ENCODE data around the gene TPCN1. TPM values are rescaled to one million over a fixed set of nuclear protein-coding genes. Genes with fewer than 3 reads are reported as not detected.

TPCN1 gene
- total and polyA plus RNA-seq, 2 of the 13 experiments (the other 11 are each of a cell fraction or from before 2014, with no cell fraction given), result 8.0 to 26.8 TPM

DNA sequence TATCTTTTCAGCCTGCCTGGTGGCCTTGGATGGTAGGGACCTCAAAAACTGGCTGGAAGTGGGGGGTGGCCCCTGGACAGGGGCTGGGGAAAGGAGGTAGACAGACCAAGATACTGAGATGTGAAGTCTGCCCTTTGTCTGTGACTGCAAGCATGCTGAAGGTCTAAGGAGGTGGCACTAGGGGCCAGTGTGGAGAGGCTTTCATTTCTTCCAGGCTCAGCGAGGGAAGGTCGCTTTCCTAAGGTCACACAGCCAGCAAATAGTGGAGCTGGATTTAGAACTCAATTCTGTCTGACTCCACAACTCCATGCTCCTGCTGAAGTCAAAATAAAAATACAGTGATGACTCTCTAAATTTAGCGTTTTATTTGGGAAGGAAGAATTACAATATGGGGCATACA lies 125.8 kb downstream of the TPCN1 start:
- H3K9me3 ChIP-seq (ENCODE audit: low read length), result no peaks in the 10 kb centered on the region
- no peak overlapping the region for H3K4me3 ChIP-seq (replicated peaks in 1 of 3; ENCODE audit: insufficient read depth in 1 of 3, low read depth in 2 of 3, low read length in 3 of 3)
- intact Hi-C loops (cut with micrococcal nuclease; ENCODE audit: unreplicated experiment) (no loop called here), in situ Hi-C loops (cut with HindIII; ENCODE audit: extremely low pct_ligation_motif_present, low pct_unique_long_range_greater_than_20kb) (no loop called here)
- ChIA-PET POLR2A (no interaction called here), CTCF (ENCODE audit: low intra/inter-chr PET ratio, low total read pairs) (no interaction called here)
- H2AFZ ChIP-seq (ENCODE audit: low read length), result no peak overlapping the region
- no peak for ATAC-seq
- H3K79me2 ChIP-seq (ENCODE audit: insufficient read depth, low read length), result no peaks in the 10 kb centered on the region
- peak; percentile 87 for TF ChIP-seq ZNF768 (CRISPR knock-in tag; IDR thresholded peaks at IDR 0.05)
- TF ChIP-seq, protein P1, sequence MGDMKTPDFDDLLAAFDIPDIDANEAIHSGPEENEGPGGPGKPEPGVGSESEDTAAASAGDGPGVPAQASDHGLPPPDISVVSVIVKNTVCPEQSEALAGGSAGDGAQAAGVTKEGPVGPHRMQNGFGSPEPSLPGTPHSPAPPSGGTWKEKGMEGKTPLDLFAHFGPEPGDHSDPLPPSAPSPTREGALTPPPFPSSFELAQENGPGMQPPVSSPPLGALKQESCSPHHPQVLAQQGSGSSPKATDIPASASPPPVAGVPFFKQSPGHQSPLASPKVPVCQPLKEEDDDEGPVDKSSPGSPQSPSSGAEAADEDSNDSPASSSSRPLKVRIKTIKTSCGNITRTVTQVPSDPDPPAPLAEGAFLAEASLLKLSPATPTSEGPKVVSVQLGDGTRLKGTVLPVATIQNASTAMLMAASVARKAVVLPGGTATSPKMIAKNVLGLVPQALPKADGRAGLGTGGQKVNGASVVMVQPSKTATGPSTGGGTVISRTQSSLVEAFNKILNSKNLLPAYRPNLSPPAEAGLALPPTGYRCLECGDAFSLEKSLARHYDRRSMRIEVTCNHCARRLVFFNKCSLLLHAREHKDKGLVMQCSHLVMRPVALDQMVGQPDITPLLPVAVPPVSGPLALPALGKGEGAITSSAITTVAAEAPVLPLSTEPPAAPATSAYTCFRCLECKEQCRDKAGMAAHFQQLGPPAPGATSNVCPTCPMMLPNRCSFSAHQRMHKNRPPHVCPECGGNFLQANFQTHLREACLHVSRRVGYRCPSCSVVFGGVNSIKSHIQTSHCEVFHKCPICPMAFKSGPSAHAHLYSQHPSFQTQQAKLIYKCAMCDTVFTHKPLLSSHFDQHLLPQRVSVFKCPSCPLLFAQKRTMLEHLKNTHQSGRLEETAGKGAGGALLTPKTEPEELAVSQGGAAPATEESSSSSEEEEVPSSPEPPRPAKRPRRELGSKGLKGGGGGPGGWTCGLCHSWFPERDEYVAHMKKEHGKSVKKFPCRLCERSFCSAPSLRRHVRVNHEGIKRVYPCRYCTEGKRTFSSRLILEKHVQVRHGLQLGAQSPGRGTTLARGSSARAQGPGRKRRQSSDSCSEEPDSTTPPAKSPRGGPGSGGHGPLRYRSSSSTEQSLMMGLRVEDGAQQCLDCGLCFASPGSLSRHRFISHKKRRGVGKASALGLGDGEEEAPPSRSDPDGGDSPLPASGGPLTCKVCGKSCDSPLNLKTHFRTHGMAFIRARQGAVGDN (CRISPR knock-in tag; IDR thresholded peaks at IDR 0.05), result no peak
- no peak overlapping the region for H3K9ac ChIP-seq (ENCODE audit: insufficient read depth, low read depth, low read length)
- peaks cover 6 to 16% of the 10 kb centered on the region in 2 experiments; a peak in 4 of 5 replicates for H3K27me3 ChIP-seq (ENCODE audit: control insufficient read depth in 1 of 2, insufficient read depth in 2 of 2, low read length in 2 of 2)
- no peaks in the 10 kb centered on the region for H4K20me1 ChIP-seq (ENCODE audit: insufficient read depth, low read length)
- H3K36me3 ChIP-seq (replicated peaks in 1 of 2; ENCODE audit: control insufficient read depth in 1 of 2, insufficient read depth in 2 of 2, low read length in 2 of 2), result no peaks in the 10 kb centered on the region
- H3K4me1 ChIP-seq (ENCODE audit: insufficient read depth, low read length), result 0 out of 2 replicates have a peak, but pooled peaks cover 13% of the 10 kb centered on the region
- DNase-seq (ENCODE audit: low spot score), result no peak
- no peak overlapping the region for H3K4me2 ChIP-seq (ENCODE audit: low read depth, low read length)
- WGBS (ENCODE audit: low lambda C conversion rate), result 78% methylated on average over 3 of the region's 3 CpGs
- no peak for FAIRE-seq
- H3K27ac ChIP-seq (ENCODE audit: extremely low read length, insufficient read depth, low read length), result no peak overlapping the region
- no TSS peak for BruUV-seq (replicated peaks)

DNA sequence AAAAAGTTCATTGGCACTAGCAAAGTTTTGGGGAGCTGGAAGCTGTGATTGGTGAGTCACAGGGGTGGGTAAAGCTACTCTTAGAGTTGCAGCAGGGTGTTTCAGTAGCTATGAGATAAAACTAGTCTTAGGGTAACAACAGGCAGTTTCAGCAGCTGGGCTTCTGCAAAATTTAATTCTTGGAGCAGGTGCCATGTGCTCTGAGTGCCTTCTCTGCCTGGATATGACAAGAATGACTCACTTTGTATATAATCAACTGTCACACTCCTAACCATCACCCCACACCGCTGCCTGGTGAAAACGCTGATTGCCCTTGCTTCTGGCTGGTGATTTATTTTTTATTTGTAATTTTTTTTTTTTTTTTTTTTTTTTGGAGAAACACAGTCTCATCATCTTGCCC lies 126.6 kb downstream of the TPCN1 start:
- H3K27me3 ChIP-seq (ENCODE audit: control insufficient read depth in 1 of 2, insufficient read depth in 2 of 2, low read length in 2 of 2), result peaks cover 6 to 16% of the 10 kb centered on the region in 2 experiments; a peak in 4 of 5 replicates
- ChIA-PET CTCF (ENCODE audit: low intra/inter-chr PET ratio, low total read pairs) (no interaction called here), POLR2A (no interaction called here)
- no peak overlapping the region for H3K4me2 ChIP-seq (ENCODE audit: low read depth, low read length)
- H3K36me3 ChIP-seq (replicated peaks in 1 of 2; ENCODE audit: control insufficient read depth in 1 of 2, insufficient read depth in 2 of 2, low read length in 2 of 2), result no peaks in the 10 kb centered on the region
- WGBS (ENCODE audit: low lambda C conversion rate), result 52% methylated on average over 2 of the region's 2 CpGs
- no peaks in the 10 kb centered on the region for H3K9me3 ChIP-seq (ENCODE audit: low read length)
- no peaks in the 10 kb centered on the region for H3K79me2 ChIP-seq (ENCODE audit: insufficient read depth, low read length)
- FAIRE-seq, result no peak
- no peak overlapping the region for H2AFZ ChIP-seq (ENCODE audit: low read length)
- H4K20me1 ChIP-seq (ENCODE audit: insufficient read depth, low read length), result no peaks in the 10 kb centered on the region
- ATAC-seq, result no peak
- H3K4me1 ChIP-seq (ENCODE audit: insufficient read depth, low read length), result 0 out of 2 replicates have a peak, but pooled peaks cover 13% of the 10 kb centered on the region
- no peak for DNase-seq (ENCODE audit: low spot score)
- no peak overlapping the region for H3K27ac ChIP-seq (ENCODE audit: extremely low read length, insufficient read depth, low read length)
- H3K9ac ChIP-seq (ENCODE audit: insufficient read depth, low read depth, low read length), result no peak overlapping the region
- intact Hi-C loops (cut with micrococcal nuclease; ENCODE audit: unreplicated experiment) (no loop called here), in situ Hi-C loops (cut with HindIII; ENCODE audit: extremely low pct_ligation_motif_present, low pct_unique_long_range_greater_than_20kb) (no loop called here)
- H3K4me3 ChIP-seq (replicated peaks in 1 of 3; ENCODE audit: insufficient read depth in 1 of 3, low read depth in 2 of 3, low read length in 3 of 3), result no peak overlapping the region
- no TSS peak for BruUV-seq (replicated peaks)
- TF ChIP-seq NFRKB (IDR thresholded peaks at IDR 0.05) (no peak), ZNF772 (CRISPR knock-in tag; IDR thresholded peaks at IDR 0.05) (no peak), TCF7 (IDR thresholded peaks at IDR 0.05; ENCODE audit: low read depth) (no peak), RFX3 (CRISPR knock-in tag; IDR thresholded peaks at IDR 0.05) (no peak), ZMYM4 (CRISPR knock-in tag; IDR thresholded peaks at IDR 0.05) (no peak), TAF15 (IDR thresholded peaks at IDR 0.05; ENCODE audit: low read depth, low read length, poor library complexity, severe bottlenecking) (no peak), ZNF337 (CRISPR knock-in tag; IDR thresholded peaks at IDR 0.05; ENCODE audit: borderline replicate concordance, low read depth) (no peak), XBP1 (CRISPR knock-in tag; IDR thresholded peaks at IDR 0.05) (no peak), ZNF333 (CRISPR knock-in tag; IDR thresholded peaks at IDR 0.05; ENCODE audit: borderline replicate concordance) (no peak), ZNF136 (CRISPR knock-in tag; IDR thresholded peaks at IDR 0.05; ENCODE audit: low read depth) (no peak)
